ENCODE data around the gene OPHN1. TPM values are rescaled to one million over a fixed set of nuclear protein-coding genes. Genes with fewer than 3 reads are reported as not detected.

The OPHN1 gene
- total and polyA plus RNA-seq, 2 experiments from 2014 or later: 2.2 to 3.8 TPM

DNA sequence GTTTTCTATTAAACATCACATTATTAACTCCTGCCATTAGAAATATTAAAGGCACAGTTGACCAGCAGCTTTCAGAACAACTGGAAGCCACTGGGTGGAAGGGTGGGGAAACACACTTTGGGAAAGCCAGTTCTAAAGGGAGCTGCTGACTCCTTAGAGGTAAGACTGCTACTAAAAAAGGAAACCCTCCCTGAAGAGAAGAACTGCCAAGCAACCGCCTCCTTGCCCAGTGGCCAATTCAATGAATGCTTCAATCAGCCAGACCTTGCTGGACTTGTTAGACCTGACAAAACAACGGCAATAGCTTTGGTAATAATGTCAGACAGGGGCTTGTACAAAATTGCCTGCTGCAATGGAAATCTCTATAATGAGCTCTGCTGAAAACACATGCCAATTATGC, 15.6 kb downstream of the OPHN1 start:
- ATAC-seq: no peak
- no peaks in the 10 kb centered on the region for H3K9me2 ChIP-seq (ENCODE audit: insufficient read depth)
- DNase-seq (ENCODE audit: low spot score): no peak
- H3K27ac ChIP-seq (ENCODE audit: low read depth): no peak overlapping the region
- H3K4me3 ChIP-seq: no peak overlapping the region
- H3K27me3 ChIP-seq (ENCODE audit: insufficient read depth): no peaks in the 10 kb centered on the region
- Mint-ChIP-seq H3K9me3 (no peaks in the 10 kb centered on the region), H3K27ac (no peak overlapping the region), H3K36me3 (ENCODE audit: low read depth) (no peaks in the 10 kb centered on the region), H3K4me1 (peaks cover 9% of the 10 kb centered on the region; the same call in 2 of the 3 replicates), H3K27me3 (ENCODE audit: insufficient read depth, low read depth, poor library complexity) (no peaks in the 10 kb centered on the region), H3K4me3 (no peak overlapping the region)
- no peaks in the 10 kb centered on the region; the same call in 1 of the 2 replicates for H4K20me1 ChIP-seq (replicated peaks; ENCODE audit: insufficient read depth)
- no peak for TF ChIP-seq JUNB (IDR thresholded peaks at IDR 0.05; ENCODE audit: unreplicated experiment)
- no peak for TF ChIP-seq ZNF114 (CRISPR knock-in tag; IDR thresholded peaks at IDR 0.05)
- TF ChIP-seq EZH2phosphoT487 (IDR thresholded peaks at IDR 0.05; ENCODE audit: unreplicated experiment): no peak
- TF ChIP-seq REST (IDR thresholded peaks at IDR 0.05; ENCODE audit: unreplicated experiment): no peak
- no peak for TF ChIP-seq EZH2 (IDR thresholded peaks at IDR 0.05; ENCODE audit: low read depth, unreplicated experiment)
- no peak for TF ChIP-seq ZNF462 (CRISPR knock-in tag; IDR thresholded peaks at IDR 0.05)
- TF ChIP-seq ZNF331 (CRISPR knock-in tag; IDR thresholded peaks at IDR 0.05; ENCODE audit: low read depth): no peak
- no peak for TF ChIP-seq CTCF (conservative IDR thresholded peaks at IDR 0.05; ENCODE audit: low read depth in 2 of 2)
- no peak for TF ChIP-seq ETS1 (IDR thresholded peaks at IDR 0.05)
- TF ChIP-seq POLR2AphosphoS5 (IDR thresholded peaks at IDR 0.05; ENCODE audit: low read depth): no peak
- no peak for TF ChIP-seq NANOG (IDR thresholded peaks at IDR 0.05; ENCODE audit: borderline replicate concordance)
- no peak for TF ChIP-seq CREB1 (CRISPR knock-in tag; IDR thresholded peaks at IDR 0.05; ENCODE audit: low read depth)
- TF ChIP-seq STAT1 (IDR thresholded peaks at IDR 0.05; ENCODE audit: unreplicated experiment): no peak
- no peaks in the 10 kb centered on the region for H3K4me1 ChIP-seq (ENCODE audit: insufficient read depth)
- no peak overlapping the region for H2AFZ ChIP-seq
- no peaks in the 10 kb centered on the region for H3K36me3 ChIP-seq (ENCODE audit: insufficient read depth)
- H3K79me2 ChIP-seq (replicated peaks; ENCODE audit: insufficient read depth): no peaks in the 10 kb centered on the region
- H3F3A ChIP-seq (replicated peaks; ENCODE audit: low read depth): no peaks in the 10 kb centered on the region
- no peak overlapping the region for H3K4me2 ChIP-seq
